HG03066 (cell line): Measurements from ENCODE around the gene SPPL2A.
A peak's percentile ranks its signal among the peaks of the same experiment; 100 is the strongest.
"Not testable (repeated sequence)": the region's sequence is repeated elsewhere in the genome, so short reads cannot be mapped to it uniquely, and the experiment has no call there.

ENCODE experiments used
- ATAC-seq: cut with Tn5 transposase; IDR thresholded peaks from one replicate; pipeline ENCODE4 v1.9.1; 2021; ENCODE audit warnings: low read depth; ENCODE audit not compliant: unreplicated experiment

The SPPL2A gene, protein sequence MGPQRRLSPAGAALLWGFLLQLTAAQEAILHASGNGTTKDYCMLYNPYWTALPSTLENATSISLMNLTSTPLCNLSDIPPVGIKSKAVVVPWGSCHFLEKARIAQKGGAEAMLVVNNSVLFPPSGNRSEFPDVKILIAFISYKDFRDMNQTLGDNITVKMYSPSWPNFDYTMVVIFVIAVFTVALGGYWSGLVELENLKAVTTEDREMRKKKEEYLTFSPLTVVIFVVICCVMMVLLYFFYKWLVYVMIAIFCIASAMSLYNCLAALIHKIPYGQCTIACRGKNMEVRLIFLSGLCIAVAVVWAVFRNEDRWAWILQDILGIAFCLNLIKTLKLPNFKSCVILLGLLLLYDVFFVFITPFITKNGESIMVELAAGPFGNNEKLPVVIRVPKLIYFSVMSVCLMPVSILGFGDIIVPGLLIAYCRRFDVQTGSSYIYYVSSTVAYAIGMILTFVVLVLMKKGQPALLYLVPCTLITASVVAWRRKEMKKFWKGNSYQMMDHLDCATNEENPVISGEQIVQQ

DNA sequence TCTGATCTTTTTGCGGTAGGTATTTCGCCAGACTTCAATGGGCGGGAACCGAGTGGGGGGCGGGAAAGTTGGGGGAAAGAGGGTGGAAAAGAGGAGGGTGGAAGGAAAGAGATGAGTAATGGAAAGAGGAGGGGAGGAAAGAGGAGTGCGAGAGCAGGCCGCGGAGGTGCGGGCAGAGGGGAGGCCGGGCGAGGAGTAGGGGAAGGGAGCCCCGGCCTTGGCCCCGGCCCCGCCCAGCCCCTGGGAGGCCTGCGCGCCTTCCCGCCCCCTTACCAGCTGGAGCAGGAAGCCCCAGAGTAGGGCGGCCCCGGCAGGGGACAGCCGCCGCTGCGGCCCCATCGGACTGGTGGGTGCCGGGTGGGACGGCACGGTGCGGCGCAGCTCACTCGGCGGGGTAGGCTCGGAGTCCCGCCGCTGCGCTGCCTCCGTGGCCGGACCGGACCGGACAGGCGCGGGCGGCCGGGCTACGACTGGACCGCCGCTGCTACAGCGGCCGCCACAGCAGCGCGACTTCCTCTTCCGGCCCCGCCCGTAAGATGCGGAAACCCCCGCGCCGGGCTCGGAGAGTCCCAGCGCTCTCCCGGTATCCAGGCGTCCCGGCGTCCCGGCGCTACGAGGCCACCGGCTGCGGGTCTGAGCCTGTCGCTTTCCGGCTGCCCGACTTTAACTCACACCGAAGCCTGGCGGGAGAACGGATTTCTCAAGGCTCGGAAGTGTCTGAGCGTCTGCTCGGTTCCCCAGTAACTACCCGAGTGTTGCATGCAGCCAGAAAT, at the start of gene SPPL2A:
Gene SPPL2A (minus strand): TSS at position 512 of the 773 bp plus-strand sequence. CDS start 173 bp downstream, at position 339.
- ATAC-seq: peak; percentile 82

DNA sequence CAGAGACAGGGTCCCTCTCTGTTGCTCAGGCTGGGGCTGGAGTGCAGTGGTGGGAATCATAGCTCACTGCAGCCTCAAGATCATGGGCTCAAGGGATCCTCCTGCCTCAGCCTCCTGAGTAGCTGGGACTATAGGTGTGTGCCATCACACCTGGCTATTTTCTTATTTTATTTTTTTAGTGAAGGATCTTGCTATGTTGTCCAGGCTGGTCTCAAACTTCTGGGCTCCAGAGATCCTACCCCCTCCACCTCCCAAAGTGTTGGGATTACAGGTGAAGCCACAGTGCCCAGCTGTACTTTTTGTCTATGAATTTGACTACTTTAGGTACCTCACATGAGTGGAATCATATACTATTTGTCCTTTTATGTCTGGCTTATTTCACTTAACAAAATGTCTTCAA, 49.1 kb upstream of the SPPL2A start:
- no peak for ATAC-seq

DNA sequence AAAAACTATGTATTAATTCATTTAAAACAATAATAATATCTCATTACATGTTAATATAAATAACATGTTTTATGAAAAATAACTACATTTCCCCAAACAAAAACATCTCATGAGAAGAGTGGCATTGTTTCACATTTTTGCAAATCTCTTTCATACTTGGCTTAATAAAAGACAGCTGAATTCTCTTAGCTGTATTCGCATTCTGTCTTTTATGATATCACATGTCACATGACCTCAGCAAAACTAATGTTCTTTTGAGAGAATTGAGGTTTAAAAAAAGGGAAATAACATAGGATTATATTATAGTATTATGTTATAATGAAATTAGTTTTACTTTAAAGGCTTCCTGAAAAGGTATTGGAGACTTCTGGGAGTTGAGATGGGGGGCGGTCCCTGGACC, 48.4 kb upstream of the SPPL2A start:
- no peak for ATAC-seq

DNA sequence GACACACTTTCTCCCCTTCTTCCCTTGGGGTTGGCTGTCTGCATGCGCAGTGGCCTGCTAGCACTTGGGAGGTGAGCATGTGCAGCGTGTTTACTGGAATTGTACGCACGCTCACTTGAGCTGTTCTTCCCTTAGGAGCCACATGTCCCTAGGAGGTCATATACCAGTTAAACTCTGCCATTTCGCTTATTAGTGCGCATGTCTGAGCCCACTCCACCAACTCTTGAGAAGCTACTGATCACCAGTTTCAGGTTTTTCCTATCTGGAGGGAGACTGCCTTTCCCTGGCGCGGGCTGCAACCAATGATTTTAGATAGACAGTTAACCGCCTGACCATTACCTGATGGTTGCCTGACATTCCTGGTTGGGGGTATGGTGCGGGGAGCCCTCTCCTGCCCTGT, 47.6 kb upstream of the SPPL2A start:
- ATAC-seq: no peak

DNA sequence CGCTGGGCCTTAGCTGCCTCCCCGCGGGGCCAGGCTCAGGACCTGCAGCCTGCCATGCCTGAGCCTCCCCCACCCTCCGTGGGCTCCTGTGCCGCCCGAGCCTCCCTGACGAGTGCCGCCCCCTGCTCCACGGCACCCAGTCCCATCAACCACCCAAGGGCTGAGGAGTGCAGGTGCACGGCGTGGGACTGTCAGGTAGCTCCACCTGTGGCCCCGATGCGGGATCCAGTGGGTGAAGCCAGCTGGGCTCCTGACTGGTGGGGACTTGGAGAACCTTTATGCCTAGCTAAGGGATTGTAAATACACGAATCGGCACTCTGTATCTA, 46.6 kb upstream of the SPPL2A start:
- ATAC-seq: not testable (repeated sequence)

DNA sequence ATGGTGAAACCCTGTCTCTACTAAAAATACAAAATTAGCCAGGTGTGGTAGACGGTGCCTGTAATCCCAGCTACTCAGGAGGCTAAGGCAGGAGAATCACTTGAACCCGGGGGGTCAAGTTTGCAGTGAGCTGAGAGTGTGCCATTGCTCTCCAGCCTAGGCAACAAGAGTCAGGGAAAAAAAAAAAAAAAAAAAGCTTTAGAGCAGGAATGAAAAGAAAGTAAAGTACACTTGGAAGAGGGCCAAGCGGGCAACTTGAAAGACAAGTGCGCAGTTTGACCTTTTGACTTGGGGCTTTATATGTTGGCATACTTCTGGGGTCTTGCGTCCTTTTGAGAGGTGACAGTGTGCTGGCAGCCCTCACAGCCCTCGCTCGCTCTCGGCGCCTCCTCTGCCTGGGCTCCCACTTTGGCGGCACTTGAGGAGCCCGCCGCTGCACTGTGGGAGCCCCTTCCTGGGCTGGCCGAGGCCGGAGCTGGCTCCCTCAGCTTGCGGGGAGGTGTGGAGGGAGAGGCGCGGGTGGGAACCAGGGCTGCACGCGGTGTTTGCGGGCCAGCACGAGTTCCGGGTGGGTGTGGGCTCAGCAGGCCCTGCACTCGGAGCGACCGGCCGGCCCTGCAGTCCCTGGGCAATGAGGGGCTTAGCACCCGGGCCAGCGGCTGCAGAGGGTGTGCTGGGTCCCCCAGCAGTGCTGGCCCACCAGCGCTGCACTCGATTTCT, 46.1 kb upstream of the SPPL2A start:
- ATAC-seq: not testable (repeated sequence)

DNA sequence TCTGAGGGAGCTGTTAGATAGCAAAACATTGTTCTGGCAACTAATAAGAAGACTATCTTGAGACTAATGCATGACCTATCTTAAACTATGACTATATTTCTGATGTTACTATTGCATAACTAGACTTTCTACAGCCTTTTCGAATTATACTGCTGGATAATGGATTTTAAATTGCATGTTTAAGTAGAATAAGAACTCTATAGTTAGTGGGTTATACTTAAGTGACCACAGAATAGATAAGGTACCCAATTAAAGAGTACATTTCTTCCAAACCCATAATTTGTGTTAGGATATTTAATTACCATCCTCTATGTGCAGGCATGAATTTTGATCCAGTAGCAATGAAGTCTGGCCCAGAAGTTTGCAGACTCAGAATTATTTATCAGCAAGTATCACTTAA, 44.6 kb upstream of the SPPL2A start:
- no peak for ATAC-seq

DNA sequence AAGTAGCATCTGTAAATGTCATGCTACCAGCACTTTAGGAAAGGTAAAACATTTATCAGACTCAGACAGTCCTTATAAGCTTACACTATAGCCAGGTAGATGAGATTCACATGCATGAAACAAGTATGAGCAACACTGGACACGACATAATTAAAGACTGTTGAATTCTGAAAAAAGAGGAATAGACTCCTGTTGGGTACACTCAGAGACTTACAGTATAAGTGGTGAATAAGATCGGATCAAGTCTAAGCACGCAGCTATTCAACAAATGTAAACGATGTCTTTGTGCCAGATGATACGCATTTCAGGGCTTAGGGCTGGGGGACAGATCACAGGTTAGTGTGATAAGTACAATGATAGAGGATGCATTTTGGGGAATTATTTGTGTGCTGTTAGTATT, 43.2 kb upstream of the SPPL2A start:
- ATAC-seq: no peak

DNA sequence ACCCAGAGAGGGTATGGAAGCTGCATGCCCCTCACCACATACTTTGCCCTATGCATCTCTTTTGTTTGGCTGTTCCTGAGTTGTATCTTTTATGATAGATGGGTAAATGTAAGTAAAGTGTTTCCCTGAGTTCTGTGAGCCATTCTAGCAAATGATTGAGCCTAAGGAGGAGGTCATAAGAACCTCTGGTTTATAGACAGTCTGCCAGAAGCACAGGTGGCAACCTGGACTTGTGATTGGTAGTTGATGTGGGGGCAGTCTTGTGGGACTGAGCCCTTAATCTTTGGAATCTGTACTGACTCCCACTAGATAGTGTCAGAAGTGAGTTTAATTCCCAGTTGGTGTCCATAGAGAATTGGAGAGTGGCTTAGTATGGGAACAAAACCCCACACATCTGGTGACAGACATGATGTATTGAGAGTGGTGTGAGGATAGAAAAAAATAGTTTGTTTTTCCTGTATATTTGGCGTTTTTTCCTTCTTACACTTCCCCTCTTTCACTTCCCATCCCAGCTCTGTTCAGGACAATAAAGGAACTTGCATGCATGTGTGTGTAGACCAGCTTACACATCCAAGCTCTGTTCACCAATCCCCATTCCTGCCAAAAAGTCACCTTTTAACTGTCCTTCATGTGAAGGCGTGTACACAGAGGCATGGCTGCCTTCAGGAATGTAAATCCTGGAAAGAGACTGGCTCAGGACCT, 38.1 kb upstream of the SPPL2A start:
- ATAC-seq: no peak

DNA sequence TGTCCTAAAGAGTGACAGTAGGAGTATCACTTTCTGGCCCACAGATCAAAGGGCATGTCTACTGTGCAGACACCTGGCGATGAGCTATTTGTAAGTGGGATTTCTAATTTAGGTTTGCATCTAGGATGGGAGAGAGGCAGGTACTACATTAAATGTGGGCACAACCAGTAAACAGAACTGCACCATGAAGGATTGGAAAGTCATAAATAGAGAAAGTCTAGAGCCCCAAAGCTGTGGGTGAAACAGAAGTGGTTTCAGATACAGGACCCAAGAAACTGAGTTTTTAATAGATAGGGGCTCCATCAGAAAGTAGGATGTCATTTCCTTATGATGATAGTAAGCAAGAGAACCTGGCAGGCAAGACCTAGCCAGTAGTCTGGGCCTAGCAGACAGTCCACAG, 35.2 kb upstream of the SPPL2A start:
- no peak for ATAC-seq

DNA sequence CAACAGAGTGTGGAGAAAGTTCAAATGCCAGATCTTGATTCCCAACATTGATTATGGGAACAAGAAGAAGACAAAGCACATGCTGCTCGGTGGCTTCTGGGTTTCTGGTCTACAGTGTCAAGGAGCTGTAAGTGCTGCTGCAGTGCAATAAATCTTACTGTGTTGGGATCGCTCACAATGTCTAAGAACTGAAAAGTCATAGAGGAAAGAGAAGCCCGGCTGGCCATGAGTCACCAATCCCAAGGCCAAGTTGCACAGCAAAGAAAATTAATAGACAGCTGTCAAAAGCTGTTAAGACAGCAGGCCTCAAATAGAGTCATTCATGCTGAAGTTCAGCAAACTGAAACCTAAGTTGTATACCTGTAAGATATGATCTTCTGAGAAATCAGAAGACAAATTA, 33.2 kb upstream of the SPPL2A start:
- no peak for ATAC-seq

DNA sequence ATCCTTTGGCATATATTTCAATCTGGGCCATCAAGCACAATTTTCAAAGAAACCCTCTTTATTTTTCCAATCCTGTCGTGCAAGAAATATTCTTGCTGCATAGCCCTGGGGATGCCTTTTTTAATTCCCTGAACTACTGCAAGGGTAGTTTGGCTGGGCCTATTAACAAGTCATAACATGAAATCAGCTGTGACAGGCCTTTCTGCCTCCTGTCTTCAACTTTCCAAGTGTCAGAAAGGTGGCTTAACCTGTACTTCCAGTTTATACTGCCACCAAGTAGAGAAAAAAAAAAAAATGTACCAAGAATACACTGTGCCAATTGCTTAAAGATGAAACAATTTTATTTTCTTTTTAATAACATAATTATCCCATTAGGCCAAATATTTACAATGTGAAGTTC, 32.4 kb upstream of the SPPL2A start:
- ATAC-seq: no peak

DNA sequence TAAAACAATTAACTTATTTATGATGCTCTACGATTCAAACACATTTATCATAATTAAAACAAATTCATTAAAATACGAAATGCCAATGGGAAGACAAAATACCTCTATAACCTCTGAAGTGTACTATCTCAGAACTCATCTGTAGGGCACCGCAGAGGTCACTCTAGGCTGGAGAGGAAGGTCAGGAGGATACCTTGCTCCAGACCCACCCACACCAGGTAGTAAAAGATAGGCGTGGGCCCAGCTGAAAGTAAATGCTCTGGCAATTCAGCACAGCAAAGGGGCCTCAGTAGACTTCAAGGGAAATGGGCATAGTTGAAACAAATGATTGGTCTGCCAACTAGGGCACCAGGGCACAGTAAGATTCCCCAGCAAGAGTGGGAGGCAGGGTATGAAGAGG, 26.0 kb upstream of the SPPL2A start:
- no peak for ATAC-seq

DNA sequence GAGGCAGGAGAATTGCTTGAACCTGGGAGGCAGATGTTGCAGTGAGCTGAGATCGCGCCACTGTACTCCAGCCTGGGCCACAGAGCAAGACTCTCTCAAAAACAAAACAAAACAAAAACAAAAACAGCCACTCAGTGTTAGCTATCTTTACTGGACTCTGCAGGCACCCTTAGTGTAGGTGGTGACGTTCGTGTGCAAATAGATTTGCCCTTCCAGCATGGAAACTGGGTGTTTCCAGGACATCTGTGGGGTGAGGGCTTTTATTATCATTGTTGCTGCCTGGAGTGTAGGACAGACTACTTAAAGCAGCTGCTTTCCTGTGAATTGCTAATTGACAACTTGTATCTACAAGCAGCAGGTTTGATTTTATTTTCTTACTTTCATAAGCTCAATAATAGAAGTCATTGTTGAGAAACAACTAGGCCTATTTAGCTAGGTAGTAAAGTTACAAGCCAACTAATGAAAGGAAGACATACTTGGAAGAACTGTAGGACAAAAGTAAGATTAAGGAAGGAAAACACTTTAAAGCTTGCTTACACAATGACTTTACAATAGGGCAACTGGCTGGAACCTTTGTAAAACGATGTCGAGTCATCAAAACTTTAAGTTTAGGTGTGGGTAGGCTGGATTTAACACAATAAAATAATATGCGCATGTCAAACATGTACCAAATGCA, 25.4 kb upstream of the SPPL2A start:
- ATAC-seq: no peak

DNA sequence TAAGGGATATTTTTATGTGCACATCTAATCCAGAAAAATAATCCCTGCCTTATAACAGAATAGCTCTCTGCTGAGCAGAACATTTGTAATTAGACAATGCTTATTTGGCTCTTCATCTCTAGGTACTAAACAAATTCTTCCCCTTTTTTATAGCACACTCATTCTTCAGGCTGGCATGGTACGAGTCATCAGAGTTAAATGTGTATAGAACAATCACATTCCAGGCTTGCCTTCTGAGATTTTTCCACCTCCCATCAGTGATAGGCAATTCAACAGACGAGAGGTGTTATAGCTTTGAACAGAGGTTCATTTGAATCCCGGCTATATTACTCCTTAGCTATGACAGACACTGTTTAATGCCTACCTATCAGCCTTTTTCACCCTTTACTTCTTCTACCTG, 21.4 kb upstream of the SPPL2A start:
- no peak for ATAC-seq

DNA sequence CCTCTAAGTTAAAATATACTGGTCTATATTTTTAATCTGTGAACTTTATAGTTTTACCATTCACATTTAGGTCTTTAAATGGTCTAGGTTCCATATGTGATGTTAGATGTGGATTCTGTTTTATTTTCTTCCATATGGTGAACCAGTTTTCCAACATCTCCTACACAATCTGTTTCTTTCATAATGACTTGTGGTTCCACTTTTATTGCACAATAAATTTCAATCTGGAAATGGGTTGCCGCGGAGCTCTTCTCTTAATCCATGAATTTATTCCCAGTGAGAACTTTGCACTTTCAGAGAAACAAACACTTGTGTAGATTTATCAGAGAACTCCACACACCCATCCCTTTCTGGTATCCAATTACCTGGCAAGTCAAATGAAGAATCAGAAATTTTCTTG, 20.9 kb upstream of the SPPL2A start:
- no peak for ATAC-seq

DNA sequence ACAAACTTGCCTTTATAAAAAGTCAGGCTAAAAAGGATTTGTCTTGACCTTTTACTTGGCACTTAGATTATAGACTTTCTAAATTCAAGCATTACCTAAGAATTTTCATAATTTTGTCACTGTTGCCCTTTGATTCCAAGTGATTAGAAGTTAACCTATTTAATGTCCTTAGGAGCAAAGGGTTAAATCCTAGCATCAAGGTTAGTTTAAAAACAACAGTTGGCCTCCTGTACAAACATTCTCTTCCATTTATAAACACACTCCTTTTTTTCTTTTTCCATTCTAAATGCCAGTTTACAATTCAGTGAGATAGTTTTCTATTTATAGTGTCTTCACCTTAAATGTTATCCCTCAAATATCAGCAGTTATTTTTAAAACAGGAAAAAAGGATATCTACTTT, 18.4 kb upstream of the SPPL2A start:
- ATAC-seq: no peak

DNA sequence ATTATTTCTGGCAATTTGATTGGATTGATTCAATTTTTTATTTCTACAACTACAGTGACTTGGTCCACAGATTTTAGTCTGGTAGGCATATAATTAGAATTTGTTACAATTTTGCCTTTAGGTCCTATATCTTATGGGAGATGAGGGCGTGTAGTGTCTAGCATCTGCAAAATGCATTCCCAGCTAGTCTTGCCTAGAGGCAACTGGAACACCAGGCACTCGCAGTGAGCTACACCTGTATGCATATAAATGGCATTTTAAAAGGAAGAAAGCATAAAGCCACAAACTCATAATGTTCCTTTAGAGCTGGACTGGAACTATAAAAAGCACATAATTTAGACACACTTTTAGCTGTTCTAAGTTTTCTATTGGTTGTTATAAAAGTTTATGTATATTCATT, 17.9 kb upstream of the SPPL2A start:
- ATAC-seq: no peak

DNA sequence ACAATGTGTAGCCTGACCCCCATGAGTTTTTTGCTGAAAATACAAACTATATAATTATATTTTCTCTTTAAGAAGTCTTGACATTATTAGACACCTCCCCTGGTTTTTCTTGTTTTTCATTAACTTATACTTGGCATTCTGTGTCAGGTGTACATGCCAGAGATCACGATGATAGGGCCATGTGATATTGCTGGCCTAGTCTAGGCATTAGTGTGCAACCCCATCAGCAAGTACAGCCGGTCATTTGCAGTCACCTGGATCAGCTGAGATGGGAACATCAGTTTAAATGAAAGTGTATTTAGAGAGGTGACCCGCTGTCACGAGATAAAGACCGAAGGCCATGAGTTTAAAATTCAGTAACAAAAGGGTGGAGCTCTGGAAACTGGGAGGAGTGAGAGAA, 12.6 kb upstream of the SPPL2A start:
- ATAC-seq: no peak

DNA sequence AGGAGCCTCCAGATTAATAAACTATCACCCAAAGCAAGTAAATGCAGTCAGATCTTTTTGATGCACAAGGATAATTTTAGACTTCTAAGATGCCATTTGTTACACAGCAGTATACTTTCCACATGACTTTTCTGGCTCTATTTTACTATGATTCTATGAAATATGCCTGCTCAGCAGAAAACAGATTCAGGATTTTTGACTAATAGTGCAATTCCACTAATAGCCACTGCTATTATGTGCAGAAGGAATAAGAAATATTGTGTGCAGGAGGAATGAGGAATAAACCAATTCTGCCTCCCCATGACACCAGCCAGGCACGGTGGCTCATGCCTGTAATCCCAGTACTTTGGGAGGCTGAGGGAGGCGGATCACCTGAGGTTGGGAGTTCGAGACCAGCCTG, 11.5 kb upstream of the SPPL2A start:
- no peak for ATAC-seq
